ENCODE measurements around the gene CIAO2A. TPM values are rescaled to one million over a fixed set of nuclear protein-coding genes. Genes with fewer than 3 reads are reported as not detected.

Gene CIAO2A
- total RNA-seq, 1 donor from 2014 or later, result 51.4 TPM

Other genes with a start within 250 kb of the CIAO2A start
- gene DAPK2, start 47.4 kb downstream of the CIAO2A start, total RNA-seq (ENCODE audit: unreplicated experiment), result 10.0 TPM
- gene SNX1, start 2.1 kb upstream of the CIAO2A start, total RNA-seq (ENCODE audit: unreplicated experiment), result 128 TPM
- gene SNX22, start 57.9 kb upstream of the CIAO2A start, total RNA-seq (ENCODE audit: unreplicated experiment), result 0.41 TPM
- 589 TPM for gene PPIB, start 69.2 kb upstream of the CIAO2A start, total RNA-seq (ENCODE audit: unreplicated experiment)